ENCODE measurements around the gene LNPEP. TPM values are rescaled to one million over a fixed set of nuclear protein-coding genes. Genes with fewer than 3 reads are reported as not detected.

The LNPEP gene
- total and polyA plus RNA-seq, 2 of the 13 experiments (the other 11 are each of a cell fraction or from before 2014, with no cell fraction given) = 8.0 to 16.9 TPM

DNA sequence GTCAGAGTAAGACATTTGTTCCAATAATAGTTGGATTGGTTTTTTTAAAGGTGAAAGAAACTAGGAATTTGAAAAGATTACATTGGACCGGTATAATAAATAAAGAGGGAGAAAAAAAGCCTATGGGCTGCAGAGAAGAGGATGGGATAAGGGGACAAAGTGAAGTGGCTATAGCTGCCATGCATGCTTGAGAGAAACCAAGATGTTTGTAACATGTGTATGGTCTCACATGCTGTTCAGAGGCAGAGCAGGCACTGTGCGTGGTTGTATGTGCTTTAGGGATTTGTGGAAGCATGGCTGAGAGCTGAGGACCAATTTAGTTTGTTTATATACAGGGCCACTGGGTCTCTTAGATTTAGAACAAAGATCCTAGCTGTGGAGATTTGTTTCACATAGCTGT is 32.7 kb downstream of the LNPEP start (continued):
- TF ChIP-seq, protein P1, sequence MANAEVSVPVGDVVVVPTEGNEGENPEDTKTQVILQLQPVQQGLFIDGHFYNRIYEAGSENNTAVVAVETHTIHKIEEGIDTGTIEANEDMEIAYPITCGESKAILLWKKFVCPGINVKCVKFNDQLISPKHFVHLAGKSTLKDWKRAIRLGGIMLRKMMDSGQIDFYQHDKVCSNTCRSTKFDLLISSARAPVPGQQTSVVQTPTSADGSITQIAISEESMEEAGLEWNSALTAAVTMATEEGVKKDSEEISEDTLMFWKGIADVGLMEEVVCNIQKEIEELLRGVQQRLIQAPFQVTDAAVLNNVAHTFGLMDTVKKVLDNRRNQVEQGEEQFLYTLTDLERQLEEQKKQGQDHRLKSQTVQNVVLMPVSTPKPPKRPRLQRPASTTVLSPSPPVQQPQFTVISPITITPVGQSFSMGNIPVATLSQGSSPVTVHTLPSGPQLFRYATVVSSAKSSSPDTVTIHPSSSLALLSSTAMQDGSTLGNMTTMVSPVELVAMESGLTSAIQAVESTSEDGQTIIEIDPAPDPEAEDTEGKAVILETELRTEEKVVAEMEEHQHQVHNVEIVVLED (CRISPR knock-in tag; IDR thresholded peaks at IDR 0.05; ENCODE audit: borderline replicate concordance) = no peak
- no peak for TF ChIP-seq ZNF10 (CRISPR knock-in tag; IDR thresholded peaks at IDR 0.05; ENCODE audit: borderline replicate concordance, low read depth)
- no peak for TF ChIP-seq KDM1A (CRISPR knock-in tag; IDR thresholded peaks at IDR 0.05)
- TF ChIP-seq SP1 (IDR thresholded peaks at IDR 0.05) = no peak
- no peak for TF ChIP-seq SP1 (CRISPR knock-in tag; IDR thresholded peaks at IDR 0.05)
- no peak for TF ChIP-seq ZNF431 (CRISPR knock-in tag; IDR thresholded peaks at IDR 0.05; ENCODE audit: borderline replicate concordance, low read depth)
- no peak for TF ChIP-seq NFIB (CRISPR knock-in tag; IDR thresholded peaks at IDR 0.05; ENCODE audit: borderline replicate concordance)
- no peak for TF ChIP-seq RXRB (CRISPR knock-in tag; IDR thresholded peaks at IDR 0.05; ENCODE audit: borderline replicate concordance)
- TF ChIP-seq CREM (IDR thresholded peaks at IDR 0.05) = no peak
- TF ChIP-seq CREM (CRISPR knock-in tag; IDR thresholded peaks at IDR 0.05) = no peak
- no peak for TF ChIP-seq ATAD3A (CRISPR knock-in tag; IDR thresholded peaks at IDR 0.05)
- no peak for TF ChIP-seq SKIL (CRISPR knock-in tag; IDR thresholded peaks at IDR 0.05; ENCODE audit: borderline replicate concordance)

Measured in HepG2 (cell line).